HG03354 (cell line): ENCODE measurements around the gene POLR2J.
"Not testable (repeated sequence)": the region's sequence is repeated elsewhere in the genome, so short reads cannot be mapped to it uniquely, and the experiment has no call there.

Source experiments
- ATAC-seq: cut with Tn5 transposase; IDR thresholded peaks from one replicate; pipeline ENCODE4 v1.9.1; 2021; ENCODE audit warnings: mild to moderate bottlenecking; ENCODE audit not compliant: unreplicated experiment, poor library complexity, severe bottlenecking

The POLR2J gene

GRCh38 chr7:102478314-102479208 lies at the start of gene POLR2J:
Gene POLR2J (minus strand): TSS chr7:102478922. CDS start chr7:102478860, 62 bp downstream.
- ATAC-seq, result peak; percentile 84

- not testable (repeated sequence) for ATAC-seq
Measured at GRCh38 chr7:102527822-102528793, 49.4 kb upstream of the POLR2J start.

DNA sequence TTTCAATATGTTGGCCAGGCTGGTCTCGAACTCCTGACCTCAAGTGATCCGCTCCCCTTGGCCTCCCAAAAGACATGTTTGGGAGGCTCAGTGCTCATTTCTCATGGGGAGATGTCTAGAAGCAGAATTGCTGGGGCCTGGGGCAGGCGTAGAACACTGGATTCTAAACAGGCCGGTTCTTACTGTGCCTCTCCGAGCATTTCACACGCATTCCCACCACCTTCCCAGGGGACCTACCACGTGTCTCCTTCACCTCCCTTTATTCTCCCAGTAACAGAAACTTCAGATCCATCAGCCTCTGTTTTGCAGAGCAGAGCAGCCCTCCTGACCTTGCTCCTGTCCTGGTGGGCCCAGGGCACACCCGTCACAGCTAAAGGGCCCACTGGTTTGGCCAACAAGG lies 48.5 kb upstream of the POLR2J start:
- ATAC-seq, result not testable (repeated sequence)

GRCh38 chr7:102524803-102525202 lies 46.1 kb upstream of the POLR2J start:
- not testable (repeated sequence) for ATAC-seq

GRCh38 chr7:102520797-102521196 lies 42.1 kb upstream of the POLR2J start:
- not testable (repeated sequence) for ATAC-seq

- ATAC-seq, result peak; percentile 68
Measured at GRCh38 chr7:102517550-102518147, 38.9 kb upstream of the POLR2J start, which contains the start of gene RASA4B. Gene RASA4B (minus strand): TSS chr7:102517777. CDS start chr7:102517710, 67 bp downstream.

GRCh38 chr7:102516951-102517350 lies 38.2 kb upstream of the POLR2J start:
- not testable (repeated sequence) for ATAC-seq

DNA sequence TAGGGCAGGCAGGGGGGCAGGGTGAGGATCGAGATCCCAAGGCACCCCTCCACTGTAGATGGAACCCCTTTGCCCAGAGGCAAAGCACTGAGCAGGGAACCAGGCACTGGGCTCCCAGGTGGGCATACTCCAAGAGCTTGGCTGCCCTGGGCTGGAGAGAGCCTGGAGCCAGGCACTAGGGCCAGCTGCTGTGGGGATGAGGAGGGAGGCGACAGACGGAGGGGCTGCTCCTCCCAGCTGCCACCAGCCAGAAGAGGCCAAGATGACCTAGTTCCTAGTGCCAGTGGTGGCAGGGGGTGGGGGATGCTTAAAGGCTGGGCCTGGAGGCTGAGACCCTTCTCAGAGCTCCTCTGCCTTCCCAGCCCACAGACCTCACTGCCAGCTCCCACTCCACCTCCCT lies 37.2 kb upstream of the POLR2J start:
- ATAC-seq, result not testable (repeated sequence)

DNA sequence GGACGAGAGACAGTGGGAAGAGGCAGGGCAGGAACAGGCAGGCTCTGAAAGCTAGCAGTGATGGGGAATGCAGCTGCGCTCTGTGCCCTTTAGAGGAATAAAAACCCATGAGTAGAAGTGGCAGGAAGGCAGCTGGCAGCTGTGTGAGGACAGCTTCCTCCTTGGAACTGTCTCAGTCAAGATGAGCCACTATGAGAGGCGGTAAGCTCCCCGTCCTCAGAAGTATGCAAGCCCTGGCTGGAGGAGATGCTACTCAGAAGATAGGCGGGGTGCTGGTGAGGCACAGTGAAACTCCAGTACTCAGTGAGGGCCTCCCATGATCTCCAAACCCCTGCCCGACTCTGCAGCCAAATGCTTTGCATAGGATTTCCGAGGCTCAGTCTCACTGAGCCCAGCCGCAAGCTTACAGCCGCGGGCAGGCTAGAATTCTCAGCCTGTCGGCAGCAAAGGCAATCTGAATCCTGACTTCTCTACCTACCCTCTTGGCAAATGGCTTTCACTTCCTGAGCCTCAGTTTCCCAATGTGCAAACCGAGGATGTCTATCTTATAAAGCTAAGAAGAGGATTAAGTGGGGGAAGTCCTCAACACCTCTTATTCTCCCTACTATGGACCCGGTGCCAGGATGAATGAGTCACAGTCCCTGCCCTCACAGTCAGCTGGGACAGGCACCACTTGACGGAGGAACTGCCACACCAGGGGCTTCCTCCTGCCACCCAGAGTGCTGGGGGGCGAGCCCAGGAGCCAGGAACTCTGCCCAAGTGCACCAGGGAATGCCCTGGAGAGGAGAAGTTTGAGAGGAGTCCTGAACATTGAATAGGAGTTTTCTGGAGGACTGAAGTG lies 36.4 kb upstream of the POLR2J start:
- peak; percentile 66 for ATAC-seq

DNA sequence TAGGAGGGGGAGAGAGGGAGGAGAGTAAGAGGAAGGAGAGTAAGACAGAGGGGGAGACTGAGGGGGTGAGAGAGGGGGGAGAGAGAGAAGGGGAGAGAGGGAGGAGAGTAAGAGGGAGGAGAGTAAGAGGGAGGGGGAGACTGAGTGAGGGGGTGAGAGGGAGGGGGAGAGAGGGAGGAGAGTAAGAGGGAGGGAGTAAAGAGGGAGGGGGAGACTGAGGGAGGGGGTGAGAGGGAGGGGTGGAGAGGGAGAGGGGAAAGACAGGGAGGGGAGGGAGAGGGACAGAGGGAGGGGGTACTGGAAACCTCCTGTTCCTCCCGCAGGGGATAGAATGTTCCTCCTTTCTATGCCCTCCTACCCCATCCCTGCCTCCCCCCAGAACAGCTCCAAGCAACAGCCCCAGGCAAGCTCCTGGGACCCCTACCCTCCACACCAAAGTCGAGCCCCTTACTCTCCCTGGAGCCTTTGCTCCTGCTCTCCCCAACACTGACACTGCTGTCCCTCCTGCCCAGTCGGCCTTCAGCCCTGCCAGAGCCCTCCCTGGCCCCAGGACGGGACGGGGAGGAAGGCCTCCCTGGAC lies 34.0 kb upstream of the POLR2J start:
- ATAC-seq, result not testable (repeated sequence)

DNA sequence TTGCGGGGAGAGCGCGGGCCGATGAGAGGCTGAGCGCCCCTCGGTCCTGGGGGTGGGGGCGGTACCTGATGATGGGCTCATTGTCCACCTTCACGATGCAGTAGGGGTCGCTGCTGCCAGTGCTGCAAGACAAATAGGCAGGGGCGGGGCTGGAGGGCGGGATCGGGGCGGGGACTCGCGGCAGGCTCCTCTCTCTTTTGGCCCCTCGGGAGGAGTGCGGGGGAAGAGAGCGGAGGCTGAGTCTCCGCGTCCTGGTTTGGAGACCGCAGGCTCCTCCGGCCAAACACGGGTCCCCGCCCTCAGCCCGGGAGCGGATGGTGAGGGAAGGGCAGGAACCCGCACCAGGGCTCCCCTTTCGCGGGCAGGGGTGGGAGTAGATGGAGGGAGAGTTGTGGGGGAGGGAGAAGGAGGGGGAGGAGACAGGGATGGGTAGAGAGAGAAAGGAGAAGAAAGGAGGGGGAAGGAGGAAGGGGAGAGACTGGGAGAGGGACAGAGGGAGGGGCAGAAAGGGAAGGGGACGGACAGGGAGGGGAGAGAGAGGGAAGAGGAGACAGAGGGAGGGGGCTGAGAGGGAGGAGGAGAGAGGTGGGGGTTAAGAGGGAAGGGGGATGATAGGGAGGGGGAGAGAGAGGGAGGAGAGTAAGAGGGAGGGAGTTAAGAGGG lies 33.3 kb upstream of the POLR2J start:
- peak; percentile 49 for ATAC-seq

DNA sequence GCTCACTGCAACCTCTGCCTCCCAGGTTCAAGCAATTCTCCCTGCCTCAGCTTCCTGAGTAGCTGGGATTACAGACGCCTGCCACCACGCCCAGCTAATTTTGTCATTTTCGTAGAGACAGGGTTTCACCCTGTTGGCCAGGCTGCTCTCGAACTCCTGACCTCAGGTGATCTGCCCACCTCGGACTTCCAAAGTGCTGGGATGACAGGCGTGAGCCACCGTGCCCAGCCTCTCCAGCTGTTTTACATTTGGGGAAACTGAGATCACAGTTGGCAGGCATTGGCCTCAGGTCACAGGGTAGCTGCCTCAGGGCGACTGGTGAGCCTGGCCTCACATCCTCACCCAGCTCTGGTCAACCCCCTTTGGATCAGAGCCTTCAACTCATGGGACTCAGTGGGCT lies 31.9 kb upstream of the POLR2J start:
- not testable (repeated sequence) for ATAC-seq

DNA sequence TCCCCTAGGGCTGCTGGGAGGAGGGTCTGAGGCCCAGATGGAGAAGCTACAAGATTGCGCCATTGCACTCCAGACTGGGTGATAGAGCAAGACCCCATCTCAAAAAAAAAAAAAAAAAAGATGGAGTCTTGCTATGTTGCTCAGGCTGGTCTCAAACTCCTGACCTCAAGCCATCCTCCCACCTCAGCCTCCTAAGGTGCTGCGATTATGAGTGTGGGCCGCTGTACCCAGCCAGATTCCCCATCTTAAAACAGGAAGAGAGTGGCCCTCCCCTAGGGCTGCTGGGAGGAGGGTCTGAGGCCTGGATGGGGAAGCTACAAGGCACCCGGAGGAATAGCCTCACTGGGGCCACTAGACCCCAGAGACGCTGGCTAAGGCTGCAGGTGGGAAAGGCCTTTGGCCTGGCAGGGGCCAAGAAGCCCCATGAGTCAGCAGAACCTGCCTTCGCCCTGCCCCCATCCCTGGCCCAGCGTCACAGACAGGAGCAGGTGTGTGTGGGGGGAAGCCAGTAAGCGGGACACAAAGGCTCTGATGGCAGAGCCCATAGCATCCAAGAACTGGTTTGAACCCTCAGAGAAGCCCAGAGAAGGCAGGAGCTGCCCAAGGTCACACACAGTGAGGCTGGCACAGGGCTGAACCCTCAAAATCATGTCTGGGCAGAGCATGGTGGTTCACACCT lies 28.8 kb upstream of the POLR2J start:
- not testable (repeated sequence) for ATAC-seq

GRCh38 chr7:102505298-102506185 lies 26.8 kb upstream of the POLR2J start:
- ATAC-seq, result not testable (repeated sequence)

DNA sequence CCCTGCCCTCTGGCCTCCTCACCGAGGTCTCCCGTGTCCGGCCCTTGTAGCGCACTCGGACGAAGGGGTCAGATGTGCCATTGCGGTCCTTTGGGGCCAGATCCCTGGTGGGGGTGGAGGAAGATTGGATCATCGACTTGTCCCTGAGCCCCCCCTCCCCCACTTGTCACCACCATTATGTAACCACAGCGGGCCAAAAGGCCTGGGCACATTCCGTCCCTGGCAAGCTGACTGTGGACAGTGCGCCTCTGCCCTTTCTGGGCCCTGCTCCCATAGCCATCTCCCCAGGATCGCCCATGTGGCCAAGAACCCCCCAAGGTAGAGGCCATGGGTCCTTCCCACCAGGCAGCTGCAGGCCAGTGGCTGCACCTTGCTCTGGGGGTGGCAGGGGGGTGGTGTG lies 24.4 kb upstream of the POLR2J start:
- not testable (repeated sequence) for ATAC-seq

DNA sequence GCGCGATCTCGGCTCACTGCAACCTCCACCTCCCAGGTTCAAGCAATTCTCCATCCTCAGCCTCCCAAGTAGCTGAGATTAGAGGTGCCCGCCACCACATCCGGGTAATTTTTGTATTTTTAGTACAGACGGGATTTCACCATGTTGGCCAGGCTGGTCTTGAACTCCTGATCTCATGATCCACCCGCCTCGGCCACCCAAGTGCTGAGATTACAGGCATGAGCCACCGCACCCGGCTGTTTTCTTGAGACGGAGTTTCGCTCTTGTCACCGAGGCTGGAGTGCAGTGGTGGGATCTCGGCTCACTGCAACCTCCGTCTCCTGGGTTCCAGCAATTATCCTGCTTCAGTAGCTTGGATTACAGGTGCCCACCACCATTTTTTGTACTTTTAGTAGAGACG lies 19.6 kb upstream of the POLR2J start:
- ATAC-seq, result not testable (repeated sequence)
